ENCODE results near the gene SIGLEC6. TPM values are rescaled to one million over a fixed set of nuclear protein-coding genes. Genes with fewer than 3 reads are reported as not detected.

Gene SIGLEC6
- total RNA-seq, 1 donor from 2014 or later = 28.7 TPM

DNA sequence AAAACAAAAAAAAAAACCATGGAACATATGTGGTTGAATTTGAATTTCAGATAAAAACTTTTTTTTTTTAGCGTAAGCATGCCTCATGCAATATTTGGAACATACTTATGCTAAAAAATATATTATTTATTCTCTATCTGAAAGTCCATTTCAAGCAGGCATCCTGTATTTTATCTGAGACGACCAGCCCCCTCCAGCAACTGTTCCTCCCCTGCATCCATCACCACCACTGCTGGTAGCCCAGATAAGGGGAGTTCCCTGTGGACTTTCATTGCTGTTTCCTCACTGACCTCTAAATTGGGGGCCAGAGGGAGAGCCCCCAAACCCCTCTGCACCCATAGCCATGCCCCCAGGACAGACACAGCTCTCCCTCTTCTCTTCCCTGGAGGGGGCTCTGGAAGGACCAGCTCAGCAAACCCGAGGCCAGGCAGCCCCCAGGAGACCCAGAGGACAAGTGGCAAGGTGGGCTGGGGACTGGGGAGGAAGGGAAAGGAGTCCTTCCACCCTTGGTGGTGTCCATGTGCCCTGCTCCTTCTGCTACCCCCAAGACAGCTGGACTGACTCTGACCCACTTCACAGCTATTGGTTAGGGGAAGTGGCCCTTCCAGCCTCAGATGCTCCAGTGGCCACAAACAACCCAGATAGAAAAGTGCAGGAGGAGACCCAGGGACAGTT, 23.3 kb downstream of the SIGLEC6 start:
- H3K9me3 Mint-ChIP-seq = no peaks in the 10 kb centered on the region
- no peaks in the 10 kb centered on the region for H3K36me3 Mint-ChIP-seq (ENCODE audit: low read depth)
- CTCF ChIA-PET = no interaction called here
- no peaks in the 10 kb centered on the region for H3K4me1 Mint-ChIP-seq
- no peak for ATAC-seq (ENCODE audit: low read depth)
- TF ChIP-seq, protein P1, sequence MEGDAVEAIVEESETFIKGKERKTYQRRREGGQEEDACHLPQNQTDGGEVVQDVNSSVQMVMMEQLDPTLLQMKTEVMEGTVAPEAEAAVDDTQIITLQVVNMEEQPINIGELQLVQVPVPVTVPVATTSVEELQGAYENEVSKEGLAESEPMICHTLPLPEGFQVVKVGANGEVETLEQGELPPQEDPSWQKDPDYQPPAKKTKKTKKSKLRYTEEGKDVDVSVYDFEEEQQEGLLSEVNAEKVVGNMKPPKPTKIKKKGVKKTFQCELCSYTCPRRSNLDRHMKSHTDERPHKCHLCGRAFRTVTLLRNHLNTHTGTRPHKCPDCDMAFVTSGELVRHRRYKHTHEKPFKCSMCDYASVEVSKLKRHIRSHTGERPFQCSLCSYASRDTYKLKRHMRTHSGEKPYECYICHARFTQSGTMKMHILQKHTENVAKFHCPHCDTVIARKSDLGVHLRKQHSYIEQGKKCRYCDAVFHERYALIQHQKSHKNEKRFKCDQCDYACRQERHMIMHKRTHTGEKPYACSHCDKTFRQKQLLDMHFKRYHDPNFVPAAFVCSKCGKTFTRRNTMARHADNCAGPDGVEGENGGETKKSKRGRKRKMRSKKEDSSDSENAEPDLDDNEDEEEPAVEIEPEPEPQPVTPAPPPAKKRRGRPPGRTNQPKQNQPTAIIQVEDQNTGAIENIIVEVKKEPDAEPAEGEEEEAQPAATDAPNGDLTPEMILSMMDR (IDR thresholded peaks at IDR 0.05) = no peak
- H3K27me3 Mint-ChIP-seq = peaks cover 3% of the 10 kb centered on the region
- POLR2A ChIA-PET = no interaction called here
- H3K4me3 Mint-ChIP-seq = no peak overlapping the region
- DNase-seq = no peak
- intact Hi-C loops (cut with micrococcal nuclease) = no loop called here
- H3K27ac Mint-ChIP-seq = no peak overlapping the region

DNA sequence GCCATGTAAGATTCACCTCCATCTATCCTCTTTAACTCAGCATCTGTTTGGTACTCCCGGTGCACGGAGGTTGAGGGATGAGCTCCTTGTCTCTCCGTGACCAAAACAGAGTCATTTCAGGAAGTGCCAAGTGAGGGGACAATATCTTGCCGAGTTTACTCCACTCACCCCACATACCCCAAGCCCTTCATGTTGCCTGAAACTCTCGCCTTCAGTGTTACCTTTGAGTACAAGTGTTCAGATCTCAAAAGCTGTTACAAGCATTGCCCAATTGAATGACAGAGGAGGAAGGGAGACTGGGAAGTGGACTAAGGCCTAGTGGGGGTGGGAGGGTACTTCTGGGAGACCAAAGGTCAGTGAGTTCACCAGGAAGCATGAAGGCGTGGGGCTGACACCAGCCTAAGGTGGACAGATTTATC, 23.8 kb downstream of the SIGLEC6 start:
- TF ChIP-seq, protein P1 (IDR thresholded peaks at IDR 0.05) = no peak
- Mint-ChIP-seq H3K4me1 (no peaks in the 10 kb centered on the region), H3K9me3 (no peaks in the 10 kb centered on the region), H3K36me3 (ENCODE audit: low read depth) (no peaks in the 10 kb centered on the region), H3K27ac (no peak overlapping the region), H3K27me3 (peaks cover 3% of the 10 kb centered on the region), H3K4me3 (no peak overlapping the region)
- no peak for DNase-seq
- CTCF ChIA-PET = interaction anchor here (1.1 kb wide), 1 partner anchor 270 kb away, joined by 3 read pairs; no protein-coding TSS in a partner anchor
- ATAC-seq (ENCODE audit: low read depth) = no peak
- POLR2A ChIA-PET = no interaction called here
- intact Hi-C loops (cut with micrococcal nuclease) = no loop called here

GRCh38 chr19:51507192-51507591, 24.3 kb downstream of the SIGLEC6 start:
- H3K4me3 Mint-ChIP-seq = no peak overlapping the region
- H3K36me3 Mint-ChIP-seq (ENCODE audit: low read depth) = no peaks in the 10 kb centered on the region
- H3K27me3 Mint-ChIP-seq = peaks cover 3% of the 10 kb centered on the region
- TF ChIP-seq, protein P1 (IDR thresholded peaks at IDR 0.05) = no peak
- intact Hi-C loops (cut with micrococcal nuclease) = no loop called here
- H3K27ac Mint-ChIP-seq = no peak overlapping the region
- no peaks in the 10 kb centered on the region for H3K9me3 Mint-ChIP-seq
- DNase-seq (no peak), ATAC-seq (ENCODE audit: low read depth) (no peak)
- POLR2A ChIA-PET = no interaction called here
- no peaks in the 10 kb centered on the region for H3K4me1 Mint-ChIP-seq
- CTCF ChIA-PET = interaction anchor here (1.0 to 1.1 kb wide), 2 partner anchors 35 to 271 kb away, joined by 3 read pairs; no protein-coding TSS in a partner anchor

- ChIA-PET POLR2A (no interaction called here), CTCF (interaction anchor here (0.6 to 1.0 kb wide), 2 partner anchors 33 to 108 kb away, joined by 3 read pairs; no protein-coding TSS in a partner anchor)
- no peaks in the 10 kb centered on the region for H3K36me3 Mint-ChIP-seq (ENCODE audit: low read depth)
- intact Hi-C loops (cut with micrococcal nuclease) = no loop called here
- TF ChIP-seq, protein P1 (IDR thresholded peaks at IDR 0.05) = no peak
- no peak for DNase-seq
- no peak overlapping the region for H3K27ac Mint-ChIP-seq
- H3K4me1 Mint-ChIP-seq = peaks cover 11% of the 10 kb centered on the region
- no peaks in the 10 kb centered on the region for H3K9me3 Mint-ChIP-seq
- no peak overlapping the region for H3K4me3 Mint-ChIP-seq
- H3K27me3 Mint-ChIP-seq = peaks cover 2% of the 10 kb centered on the region
- no peak for ATAC-seq (ENCODE audit: low read depth)
Measured at GRCh38 chr19:51505904-51506303, 25.6 kb downstream of the SIGLEC6 start.

- no peaks in the 10 kb centered on the region for H3K36me3 Mint-ChIP-seq (ENCODE audit: low read depth)
- POLR2A ChIA-PET = no interaction called here
Measured at GRCh38 chr19:51503896-51504295, 27.6 kb downstream of the SIGLEC6 start.

More at GRCh38 chr19:51503896-51504295, 27.6 kb downstream of the SIGLEC6 start:
- intact Hi-C loops (cut with micrococcal nuclease) = no loop called here
- CTCF ChIA-PET = no interaction called here
- Mint-ChIP-seq H3K9me3 (no peaks in the 10 kb centered on the region), H3K4me1 (peaks cover 11% of the 10 kb centered on the region), H3K4me3 (no peak overlapping the region), H3K27me3 (peaks cover 2% of the 10 kb centered on the region), H3K27ac (no peak overlapping the region)
- DNase-seq (no peak), ATAC-seq (ENCODE audit: low read depth) (no peak)
- TF ChIP-seq, protein P1 (IDR thresholded peaks at IDR 0.05) = no peak

Measured in activated B cell treated with CpG ODN at 0.5 μM for 24 hours (primary cell).